ENCODE results near the gene CITED4. TPM values are rescaled to one million over a fixed set of nuclear protein-coding genes. Genes with fewer than 3 reads are reported as not detected.
"Not testable (repeated sequence)": the region's sequence is repeated elsewhere in the genome, so short reads cannot be mapped to it uniquely, and the experiment has no call there.

Gene CITED4
- polyA plus RNA-seq, 2 donors, result 11.7 to 21.8 TPM

GRCh38 chr1:40899230-40899870 is 37.2 kb upstream of the CITED4 start:
- Histone ChIP-seq H3K9me3 (ENCODE audit: control insufficient read depth in 2 of 2, insufficient read depth in 1 of 2, low read depth in 1 of 2, low read length in 1 of 2) (no peaks in the 10 kb centered on the region), H3K27ac (ENCODE audit: low read depth in 2 of 2, low read length in 1 of 2) (peak overlapping the region; percentile 82 to 94), H3K4me1 (ENCODE audit: control insufficient read depth in 2 of 2, insufficient read depth in 2 of 2, low read length in 1 of 2) (peaks cover 0 to 17% of the 10 kb centered on the region in 2 donors), H3K27me3 (ENCODE audit: control insufficient read depth in 1 of 2, insufficient read depth in 2 of 2, low read length in 2 of 2) (no peaks in the 10 kb centered on the region), H3K4me3 (ENCODE audit: low read depth in 1 of 2, low read length in 2 of 2) (no peak overlapping the region), H3K36me3 (ENCODE audit: control insufficient read depth in 2 of 2, insufficient read depth in 2 of 2, low read length in 1 of 2) (no peaks in the 10 kb centered on the region)
- 52 to 60% methylated on average over 2 of the region's 2 CpGs for WGBS, 2 donors

- no peaks in the 10 kb centered on the region for H3K36me3 ChIP-seq (ENCODE audit: control insufficient read depth in 2 of 2, insufficient read depth in 2 of 2, low read length in 1 of 2)
- H3K4me1 ChIP-seq (ENCODE audit: control insufficient read depth in 2 of 2, insufficient read depth in 2 of 2, low read length in 1 of 2), result peaks cover 0 to 17% of the 10 kb centered on the region in 2 donors
- 33 to 47% methylated on average over 4 of the region's 4 CpGs for WGBS, 2 donors
- H3K27me3 ChIP-seq (ENCODE audit: control insufficient read depth in 1 of 2, insufficient read depth in 2 of 2, low read length in 2 of 2), result no peaks in the 10 kb centered on the region
- peaks cover 3 to 5% of the 10 kb centered on the region in 2 donors for H3K9me3 ChIP-seq (ENCODE audit: control insufficient read depth in 2 of 2, insufficient read depth in 1 of 2, low read depth in 1 of 2, low read length in 1 of 2)
- peak overlapping the region; percentile 82 to 94 for H3K27ac ChIP-seq (ENCODE audit: low read depth in 2 of 2, low read length in 1 of 2)
- H3K4me3 ChIP-seq (ENCODE audit: low read depth in 1 of 2, low read length in 2 of 2), result no peak overlapping the region
Observed at GRCh38 chr1:40898431-40898901, 36.3 kb upstream of the CITED4 start.

GRCh38 chr1:40897513-40897912 is 35.4 kb upstream of the CITED4 start:
- Histone ChIP-seq H3K9me3 (ENCODE audit: control insufficient read depth in 2 of 2, insufficient read depth in 1 of 2, low read depth in 1 of 2, low read length in 1 of 2) (peaks cover 3 to 5% of the 10 kb centered on the region in 2 donors), H3K27me3 (ENCODE audit: control insufficient read depth in 1 of 2, insufficient read depth in 2 of 2, low read length in 2 of 2) (no peaks in the 10 kb centered on the region), H3K36me3 (ENCODE audit: control insufficient read depth in 2 of 2, insufficient read depth in 2 of 2, low read length in 1 of 2) (no peaks in the 10 kb centered on the region), H3K27ac (ENCODE audit: low read depth in 2 of 2, low read length in 1 of 2) (peak overlapping the region; percentile 41 to 83), H3K4me1 (ENCODE audit: control insufficient read depth in 2 of 2, insufficient read depth in 2 of 2, low read length in 1 of 2) (peaks cover 0 to 14% of the 10 kb centered on the region in 2 donors), H3K4me3 (ENCODE audit: low read depth in 1 of 2, low read length in 2 of 2) (no peak overlapping the region)
- WGBS, 2 donors, result 50 to 62% methylated on average over 4 of the region's 4 CpGs

GRCh38 chr1:40896482-40896881 is 34.3 kb upstream of the CITED4 start:
- H3K4me1 ChIP-seq (ENCODE audit: control insufficient read depth in 2 of 2, insufficient read depth in 2 of 2, low read length in 1 of 2), result peaks cover 0 to 8% of the 10 kb centered on the region in 2 donors
- no peaks in the 10 kb centered on the region for H3K36me3 ChIP-seq (ENCODE audit: control insufficient read depth in 2 of 2, insufficient read depth in 2 of 2, low read length in 1 of 2)
- no peak overlapping the region for H3K27ac ChIP-seq (ENCODE audit: low read depth in 2 of 2, low read length in 1 of 2)
- no peak overlapping the region for H3K4me3 ChIP-seq (ENCODE audit: low read depth in 1 of 2, low read length in 2 of 2)
- H3K9me3 ChIP-seq (ENCODE audit: control insufficient read depth in 2 of 2, insufficient read depth in 1 of 2, low read depth in 1 of 2, low read length in 1 of 2), result peaks cover 3 to 5% of the 10 kb centered on the region in 2 donors
- H3K27me3 ChIP-seq (ENCODE audit: control insufficient read depth in 1 of 2, insufficient read depth in 2 of 2, low read length in 2 of 2), result no peaks in the 10 kb centered on the region
- WGBS, 2 donors, result 86 to 87% methylated on average over 3 of the region's 3 CpGs

GRCh38 chr1:40895601-40896000 is 33.4 kb upstream of the CITED4 start:
- no peak overlapping the region for H3K27ac ChIP-seq (ENCODE audit: low read depth in 2 of 2, low read length in 1 of 2)
- H3K9me3 ChIP-seq (ENCODE audit: control insufficient read depth in 2 of 2, insufficient read depth in 1 of 2, low read depth in 1 of 2, low read length in 1 of 2), result peaks cover 3 to 5% of the 10 kb centered on the region in 2 donors
- peaks cover 0 to 8% of the 10 kb centered on the region in 2 donors for H3K4me1 ChIP-seq (ENCODE audit: control insufficient read depth in 2 of 2, insufficient read depth in 2 of 2, low read length in 1 of 2)
- no peak overlapping the region for H3K4me3 ChIP-seq (ENCODE audit: low read depth in 1 of 2, low read length in 2 of 2)
- H3K36me3 ChIP-seq (ENCODE audit: control insufficient read depth in 2 of 2, insufficient read depth in 2 of 2, low read length in 1 of 2), result no peaks in the 10 kb centered on the region
- no peaks in the 10 kb centered on the region for H3K27me3 ChIP-seq (ENCODE audit: control insufficient read depth in 1 of 2, insufficient read depth in 2 of 2, low read length in 2 of 2)
- 94 to 96% methylated on average over 1 of the region's 1 CpG for WGBS, 2 donors

- H3K4me3 ChIP-seq (ENCODE audit: low read depth in 1 of 2, low read length in 2 of 2); H3K4me1 ChIP-seq (ENCODE audit: control insufficient read depth in 2 of 2, insufficient read depth in 2 of 2, low read length in 1 of 2); H3K27me3 ChIP-seq (ENCODE audit: control insufficient read depth in 1 of 2, insufficient read depth in 2 of 2, low read length in 2 of 2); H3K27ac ChIP-seq (ENCODE audit: low read depth in 2 of 2, low read length in 1 of 2); H3K36me3 ChIP-seq (ENCODE audit: control insufficient read depth in 2 of 2, insufficient read depth in 2 of 2, low read length in 1 of 2); H3K9me3 ChIP-seq (ENCODE audit: control insufficient read depth in 2 of 2, insufficient read depth in 1 of 2, low read depth in 1 of 2, low read length in 1 of 2): not testable (repeated sequence)
- WGBS, 2 donors, result 86 to 91% methylated on average over 2 of the region's 2 CpGs
Observed at GRCh38 chr1:40894858-40895257, 32.7 kb upstream of the CITED4 start.

GRCh38 chr1:40894455-40894854 is 32.3 kb upstream of the CITED4 start:
- Histone ChIP-seq H3K36me3 (ENCODE audit: control insufficient read depth in 2 of 2, insufficient read depth in 2 of 2, low read length in 1 of 2) (no peaks in the 10 kb centered on the region), H3K9me3 (ENCODE audit: control insufficient read depth in 2 of 2, insufficient read depth in 1 of 2, low read depth in 1 of 2, low read length in 1 of 2) (peaks cover 3 to 5% of the 10 kb centered on the region in 2 donors), H3K4me1 (ENCODE audit: control insufficient read depth in 2 of 2, insufficient read depth in 2 of 2, low read length in 1 of 2) (peaks cover 2 to 8% of the 10 kb centered on the region in 2 donors), H3K27me3 (ENCODE audit: control insufficient read depth in 1 of 2, insufficient read depth in 2 of 2, low read length in 2 of 2) (no peaks in the 10 kb centered on the region), H3K4me3 (ENCODE audit: low read depth in 1 of 2, low read length in 2 of 2) (no peak overlapping the region), H3K27ac (ENCODE audit: low read depth in 2 of 2, low read length in 1 of 2) (no peak overlapping the region)

- H3K9me3 ChIP-seq (ENCODE audit: control insufficient read depth in 2 of 2, insufficient read depth in 1 of 2, low read depth in 1 of 2, low read length in 1 of 2), result peaks cover 3 to 5% of the 10 kb centered on the region in 2 donors
- H3K4me1 ChIP-seq (ENCODE audit: control insufficient read depth in 2 of 2, insufficient read depth in 2 of 2, low read length in 1 of 2), result peaks cover 2 to 6% of the 10 kb centered on the region in 2 donors
- H3K4me3 ChIP-seq (ENCODE audit: low read depth in 1 of 2, low read length in 2 of 2), result no peak overlapping the region
- H3K36me3 ChIP-seq (ENCODE audit: control insufficient read depth in 2 of 2, insufficient read depth in 2 of 2, low read length in 1 of 2), result no peaks in the 10 kb centered on the region
- H3K27ac ChIP-seq (ENCODE audit: low read depth in 2 of 2, low read length in 1 of 2), result no peak overlapping the region
- no peaks in the 10 kb centered on the region for H3K27me3 ChIP-seq (ENCODE audit: control insufficient read depth in 1 of 2, insufficient read depth in 2 of 2, low read length in 2 of 2)
Observed at GRCh38 chr1:40893946-40894345, 31.8 kb upstream of the CITED4 start.

- WGBS, 2 donors, result 92 to 95% methylated on average over 2 of the region's 2 CpGs
- Histone ChIP-seq H3K4me1 (ENCODE audit: control insufficient read depth in 2 of 2, insufficient read depth in 2 of 2, low read length in 1 of 2) (peaks cover under 1 to 2% of the 10 kb centered on the region in 2 donors), H3K27ac (ENCODE audit: low read depth in 2 of 2, low read length in 1 of 2) (no peak overlapping the region), H3K4me3 (ENCODE audit: low read depth in 1 of 2, low read length in 2 of 2) (no peak overlapping the region), H3K27me3 (ENCODE audit: control insufficient read depth in 1 of 2, insufficient read depth in 2 of 2, low read length in 2 of 2) (no peaks in the 10 kb centered on the region), H3K9me3 (ENCODE audit: control insufficient read depth in 2 of 2, insufficient read depth in 1 of 2, low read depth in 1 of 2, low read length in 1 of 2) (peaks cover 3 to 5% of the 10 kb centered on the region in 2 donors), H3K36me3 (ENCODE audit: control insufficient read depth in 2 of 2, insufficient read depth in 2 of 2, low read length in 1 of 2) (no peaks in the 10 kb centered on the region)
Observed at GRCh38 chr1:40892354-40892753, 30.2 kb upstream of the CITED4 start.

- H3K27ac ChIP-seq (ENCODE audit: low read depth in 2 of 2, low read length in 1 of 2), result peak overlapping the region in 1 of 2 donors; percentile 58
- H3K9me3 ChIP-seq (ENCODE audit: control insufficient read depth in 2 of 2, insufficient read depth in 1 of 2, low read depth in 1 of 2, low read length in 1 of 2), result peaks cover 3 to 5% of the 10 kb centered on the region in 2 donors
- no peaks in the 10 kb centered on the region for H3K27me3 ChIP-seq (ENCODE audit: control insufficient read depth in 1 of 2, insufficient read depth in 2 of 2, low read length in 2 of 2)
- H3K36me3 ChIP-seq (ENCODE audit: control insufficient read depth in 2 of 2, insufficient read depth in 2 of 2, low read length in 1 of 2), result no peaks in the 10 kb centered on the region
- peaks cover 2 to 7% of the 10 kb centered on the region in 2 donors for H3K4me1 ChIP-seq (ENCODE audit: control insufficient read depth in 2 of 2, insufficient read depth in 2 of 2, low read length in 1 of 2)
- H3K4me3 ChIP-seq (ENCODE audit: low read depth in 1 of 2, low read length in 2 of 2), result no peak overlapping the region
- 66 to 82% methylated on average over 2 of the region's 2 CpGs for WGBS, 2 donors
Observed at GRCh38 chr1:40890771-40891170, 28.6 kb upstream of the CITED4 start.

All from esophagus (tissue), 2 donors.